GM21390 (cell line): ENCODE results near the gene HOMER2.

ENCODE experiments used
- ATAC-seq: cut with Tn5 transposase; IDR thresholded peaks from one replicate; pipeline ENCODE4 v1.9.1; 2021; ENCODE audit not compliant: unreplicated experiment

Gene HOMER2

GRCh38 chr15:82933576-82933975 lies 18.9 kb downstream of the HOMER2 start:
- ATAC-seq = no peak

- no peak for ATAC-seq
These were observed 21.3 kb downstream of the HOMER2 start for GRCh38 chr15:82931221-82931620.

GRCh38 chr15:82930461-82930860 lies 22.1 kb downstream of the HOMER2 start:
- ATAC-seq = no peak

- no peak for ATAC-seq
These were observed 23.8 kb downstream of the HOMER2 start for GRCh38 chr15:82928711-82929110.

GRCh38 chr15:82923744-82924143 lies 28.8 kb downstream of the HOMER2 start:
- no peak for ATAC-seq

GRCh38 chr15:82922737-82923136 lies 29.8 kb downstream of the HOMER2 start:
- ATAC-seq = no peak

GRCh38 chr15:82921939-82922338 lies 30.6 kb downstream of the HOMER2 start:
- ATAC-seq = no peak

- no peak for ATAC-seq
These were observed 31.3 kb downstream of the HOMER2 start for GRCh38 chr15:82921242-82921641.

- no peak for ATAC-seq
These were observed 33.2 kb downstream of the HOMER2 start for GRCh38 chr15:82919231-82919886.

- ATAC-seq = no peak
These were observed 33.8 kb downstream of the HOMER2 start for GRCh38 chr15:82918607-82919230.

GRCh38 chr15:82918162-82918561 lies 34.4 kb downstream of the HOMER2 start:
- no peak for ATAC-seq

GRCh38 chr15:82917249-82917648 lies 35.3 kb downstream of the HOMER2 start:
- no peak for ATAC-seq

- no peak for ATAC-seq
These were observed 36.2 kb downstream of the HOMER2 start for GRCh38 chr15:82916161-82916952.

- no peak for ATAC-seq
These were observed 38.1 kb downstream of the HOMER2 start for GRCh38 chr15:82914396-82914795.

GRCh38 chr15:82911458-82911857 lies 41.1 kb downstream of the HOMER2 start:
- no peak for ATAC-seq

- ATAC-seq = no peak
These were observed 41.8 kb downstream of the HOMER2 start for GRCh38 chr15:82910721-82911120.

- ATAC-seq = no peak
These were observed 43.3 kb downstream of the HOMER2 start for GRCh38 chr15:82909080-82909815.

GRCh38 chr15:82907350-82907749 lies 45.2 kb downstream of the HOMER2 start:
- no peak for ATAC-seq

GRCh38 chr15:82904574-82904973 lies 47.9 kb downstream of the HOMER2 start:
- no peak for ATAC-seq

GRCh38 chr15:82903511-82903910 lies 49.0 kb downstream of the HOMER2 start:
- ATAC-seq = no peak

GRCh38 chr15:82901114-82901805 lies 51.3 kb downstream of the HOMER2 start:
- no peak for ATAC-seq
